ENCODE data around the gene AGPAT1.
A peak's percentile ranks its signal among the peaks of the same experiment; 100 is the strongest.
"Not testable (repeated sequence)": the region's sequence is repeated elsewhere in the genome, so short reads cannot be mapped to it uniquely, and the experiment has no call there.

Gene AGPAT1, protein sequence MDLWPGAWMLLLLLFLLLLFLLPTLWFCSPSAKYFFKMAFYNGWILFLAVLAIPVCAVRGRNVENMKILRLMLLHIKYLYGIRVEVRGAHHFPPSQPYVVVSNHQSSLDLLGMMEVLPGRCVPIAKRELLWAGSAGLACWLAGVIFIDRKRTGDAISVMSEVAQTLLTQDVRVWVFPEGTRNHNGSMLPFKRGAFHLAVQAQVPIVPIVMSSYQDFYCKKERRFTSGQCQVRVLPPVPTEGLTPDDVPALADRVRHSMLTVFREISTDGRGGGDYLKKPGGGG

DNA sequence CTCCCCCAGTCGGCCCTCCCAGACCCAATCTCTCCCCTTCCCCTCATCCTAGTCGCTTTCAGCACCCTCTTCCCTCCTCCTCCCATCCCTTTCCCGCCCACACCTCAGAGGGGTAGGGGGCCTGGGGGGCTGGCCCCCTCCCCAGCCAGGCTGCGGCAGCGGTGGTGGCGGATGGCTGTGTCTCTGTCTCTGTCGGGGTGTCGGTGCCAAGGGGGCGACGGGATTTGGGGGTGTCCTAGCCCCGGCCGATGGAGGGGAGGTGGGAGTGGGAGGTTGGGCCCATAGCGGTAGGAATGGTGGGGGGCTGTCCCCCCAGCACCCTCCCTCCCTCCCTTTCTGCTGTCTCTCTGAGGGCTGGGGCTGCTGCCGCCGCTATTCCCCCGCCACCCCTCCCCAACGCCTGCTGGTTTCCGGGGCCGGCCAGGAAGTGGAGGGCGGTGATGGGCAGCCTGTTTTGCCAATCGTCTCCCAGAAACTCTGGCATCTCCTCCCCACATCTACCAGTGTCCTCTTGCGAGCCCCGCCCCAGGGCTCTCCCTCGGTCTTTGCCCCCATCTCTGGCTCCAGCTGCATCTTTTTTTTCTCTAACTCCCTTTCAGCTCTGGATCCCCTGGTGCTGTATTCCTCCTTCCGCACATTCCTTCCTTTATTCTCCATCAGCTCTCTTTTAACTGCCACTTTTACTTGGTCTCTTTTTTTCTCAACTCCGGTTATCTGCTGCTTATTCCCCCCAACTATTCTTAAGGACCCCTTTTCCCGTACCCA is at the start of gene AGPAT1:
AGPAT1 (minus strand) TSS at position 374 of the 765 bp plus-strand sequence. CDS start 4,588 bp downstream, outside the sequence.
- DNase-seq (ENCODE audit: low read depth), result peak; percentile 97

- no peak for DNase-seq (ENCODE audit: low read depth)
These were observed 48.8 kb upstream of the AGPAT1 start for GRCh38 chr6:32224696-32225095.

DNA sequence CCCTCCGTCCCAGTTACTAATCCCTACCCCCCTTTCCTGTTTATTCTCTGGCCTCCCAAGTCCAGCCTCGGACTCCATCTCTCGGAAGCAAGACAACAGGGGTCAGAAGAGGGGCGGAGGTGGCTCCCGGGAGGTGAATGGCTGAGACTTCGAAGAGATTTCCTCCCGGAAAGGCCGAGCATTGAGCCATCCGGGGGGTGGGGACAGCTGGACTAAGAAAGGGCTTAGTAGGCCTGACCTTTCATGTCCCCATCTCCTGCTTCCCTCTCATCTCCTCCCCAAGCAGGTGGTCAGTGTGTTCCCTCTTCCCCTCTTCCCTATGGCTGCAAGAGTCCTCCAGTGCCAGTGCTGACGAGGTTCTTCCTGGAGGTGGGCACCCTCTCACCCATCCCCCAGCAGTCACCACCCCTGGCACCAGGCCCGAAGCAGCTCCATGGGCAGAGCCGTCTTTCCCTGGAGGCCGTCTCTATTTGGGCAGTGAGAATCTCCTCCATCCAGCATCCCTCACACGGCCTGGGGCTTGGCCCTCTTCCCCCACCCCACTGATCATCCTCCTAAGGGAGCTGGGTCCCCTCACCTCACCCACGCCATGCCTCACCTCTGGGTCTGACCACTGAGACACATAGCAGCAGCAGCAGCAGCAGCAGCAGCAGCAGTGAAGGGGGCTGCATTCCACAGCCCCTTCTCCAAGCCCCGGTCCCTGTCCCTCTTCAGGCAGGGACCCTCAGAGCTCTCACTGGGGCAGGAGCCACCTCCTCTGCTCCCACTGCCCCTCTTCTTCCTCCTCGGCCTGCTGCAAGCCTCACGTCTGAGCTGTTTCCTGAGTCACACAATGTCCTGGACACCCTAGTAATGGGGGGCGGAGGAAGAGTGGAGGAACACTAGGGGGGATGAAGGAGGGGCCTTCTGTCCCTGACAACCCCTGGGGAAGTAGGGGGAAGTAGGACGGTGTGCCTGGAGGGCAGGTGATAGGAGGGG is 47.7 kb upstream of the AGPAT1 start, which contains the start of gene NOTCH4:
NOTCH4 (minus strand) TSS at position 810 of the 978 bp plus-strand sequence; CDS start at position 671, 139 bp downstream.
- no peak for DNase-seq (ENCODE audit: low read depth)

DNA sequence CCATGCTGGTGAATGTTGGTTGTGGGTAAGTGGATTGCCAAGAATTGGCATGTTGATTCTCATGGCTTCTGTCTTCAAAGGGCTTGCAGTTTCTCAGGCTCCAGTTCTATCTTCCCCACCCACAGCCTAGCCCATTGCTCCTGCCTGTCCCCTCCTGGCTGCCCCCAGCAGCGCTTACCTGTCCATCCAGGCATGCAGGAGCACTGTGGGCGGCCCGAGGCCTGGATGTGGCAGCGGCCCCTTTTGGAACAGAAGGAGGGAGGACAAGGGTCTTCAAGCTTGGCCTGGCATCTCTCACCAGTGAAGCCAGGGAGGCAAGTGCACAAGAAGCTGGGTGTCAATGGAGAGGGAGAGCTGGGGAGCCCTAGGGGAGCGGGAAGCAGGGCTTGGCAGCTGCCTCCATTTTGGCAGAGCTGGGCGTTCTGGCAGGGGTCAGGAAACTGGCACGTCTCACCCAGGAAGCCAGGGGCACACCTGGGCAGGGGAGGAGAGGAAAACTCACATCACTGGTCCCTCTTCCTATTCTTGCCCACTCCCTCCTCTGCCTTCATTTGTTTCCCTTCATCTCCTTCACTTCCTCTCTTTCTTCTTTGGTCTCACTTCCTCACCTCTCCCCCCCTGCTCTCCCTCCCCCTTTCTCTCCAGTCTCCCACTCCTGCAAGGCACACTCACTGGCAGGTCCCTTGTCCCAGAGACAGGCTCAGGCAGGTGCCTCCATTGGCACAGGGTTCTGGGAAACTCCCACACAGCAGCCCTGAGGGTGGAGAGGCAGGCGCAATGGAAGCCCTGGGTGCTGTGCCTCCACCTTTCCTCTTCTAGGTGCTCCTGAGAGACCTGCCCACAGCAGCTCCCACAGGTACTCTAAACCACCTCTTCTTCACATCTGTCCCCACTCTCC is 46.7 kb upstream of the AGPAT1 start:
- no peak for DNase-seq (ENCODE audit: low read depth)

DNA sequence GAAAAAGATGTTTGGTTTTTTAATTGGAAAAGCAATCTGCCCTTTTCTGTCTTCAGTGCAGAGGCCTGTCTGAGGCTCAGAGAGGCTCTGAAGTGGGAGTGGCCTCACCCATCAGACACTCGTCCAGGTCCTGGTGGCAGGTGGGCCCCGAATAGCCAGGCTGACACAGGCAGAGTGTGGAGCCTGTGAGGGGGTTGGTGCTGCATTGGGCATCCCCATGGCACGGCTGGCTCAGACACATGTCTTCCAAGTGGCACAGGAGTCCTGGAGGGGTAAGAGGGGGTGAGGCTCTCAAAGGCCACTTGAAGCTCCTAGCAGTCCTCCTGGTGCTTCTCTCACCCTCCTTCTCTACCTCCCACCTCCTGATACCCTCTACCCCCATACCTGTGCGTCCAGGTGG is 44.1 kb upstream of the AGPAT1 start:
- DNase-seq (ENCODE audit: low read depth), result no peak

- DNase-seq (ENCODE audit: low read depth), result no peak
These were observed 42.3 kb upstream of the AGPAT1 start for GRCh38 chr6:32218167-32218566.

DNA sequence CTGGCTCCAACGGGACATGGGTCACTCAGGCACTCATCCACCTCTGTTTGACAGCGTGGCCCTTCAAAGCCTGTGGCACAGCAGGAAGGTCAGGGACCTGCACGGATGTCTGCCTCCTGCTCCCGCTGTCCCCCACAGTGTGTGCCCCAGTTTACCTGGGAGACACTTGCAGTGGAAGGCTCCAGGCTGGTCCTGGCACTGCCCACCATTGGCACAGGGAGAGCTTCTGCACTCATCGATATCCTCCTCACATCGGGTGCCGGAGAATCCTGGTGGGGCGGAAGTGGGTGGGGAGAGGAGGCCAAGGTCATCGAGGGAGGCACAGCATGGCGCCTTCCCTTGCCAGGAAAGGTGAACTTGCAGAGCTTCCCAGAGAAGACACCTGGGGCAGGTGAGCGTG is 41.1 kb upstream of the AGPAT1 start:
- no peak for DNase-seq (ENCODE audit: low read depth)

- DNase-seq (ENCODE audit: low read depth), result no peak
These were observed 40.4 kb upstream of the AGPAT1 start for GRCh38 chr6:32216285-32216684.

DNA sequence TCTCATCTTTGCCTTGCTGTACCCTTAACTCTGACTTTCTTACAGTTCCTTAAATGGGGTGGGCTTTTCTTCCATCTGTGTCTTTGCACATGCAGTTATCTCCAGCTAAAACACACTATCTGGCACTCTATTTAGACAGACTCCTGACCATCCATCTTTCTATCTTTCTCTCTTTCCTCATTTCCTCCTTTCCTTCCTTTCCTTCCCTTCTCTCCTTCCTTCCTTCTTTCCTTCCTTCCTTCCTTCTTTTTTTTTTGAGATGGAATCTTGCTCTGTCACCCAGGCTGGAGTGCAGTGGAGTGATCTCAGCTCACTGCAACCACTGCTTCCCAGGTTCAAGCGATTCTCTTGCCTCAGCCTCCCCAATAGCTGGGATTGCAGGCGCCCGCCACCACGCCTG is 39.7 kb upstream of the AGPAT1 start:
- no peak for DNase-seq (ENCODE audit: low read depth)

DNA sequence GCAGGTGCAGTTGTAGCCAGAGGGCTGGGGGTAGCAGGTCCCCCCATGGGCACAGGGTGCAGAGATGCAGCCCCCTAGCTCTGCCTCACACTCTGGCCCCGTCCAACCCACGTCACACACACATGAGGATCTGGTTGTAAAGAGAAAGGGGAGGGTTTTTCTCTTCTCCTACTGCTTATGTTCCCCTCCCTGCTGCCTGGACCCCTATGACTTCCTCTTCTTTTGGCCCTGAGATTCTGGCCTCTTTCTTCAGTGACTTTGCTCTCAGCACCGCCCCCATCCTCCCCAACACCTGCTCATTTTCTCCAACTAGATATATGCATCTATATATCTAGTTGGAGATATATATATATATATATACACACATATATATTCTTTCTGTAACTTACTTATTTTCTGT is 38.2 kb upstream of the AGPAT1 start:
- no peak for DNase-seq (ENCODE audit: low read depth)

- DNase-seq (ENCODE audit: low read depth), result no peak
These were observed 37.8 kb upstream of the AGPAT1 start for GRCh38 chr6:32213649-32214048.

DNA sequence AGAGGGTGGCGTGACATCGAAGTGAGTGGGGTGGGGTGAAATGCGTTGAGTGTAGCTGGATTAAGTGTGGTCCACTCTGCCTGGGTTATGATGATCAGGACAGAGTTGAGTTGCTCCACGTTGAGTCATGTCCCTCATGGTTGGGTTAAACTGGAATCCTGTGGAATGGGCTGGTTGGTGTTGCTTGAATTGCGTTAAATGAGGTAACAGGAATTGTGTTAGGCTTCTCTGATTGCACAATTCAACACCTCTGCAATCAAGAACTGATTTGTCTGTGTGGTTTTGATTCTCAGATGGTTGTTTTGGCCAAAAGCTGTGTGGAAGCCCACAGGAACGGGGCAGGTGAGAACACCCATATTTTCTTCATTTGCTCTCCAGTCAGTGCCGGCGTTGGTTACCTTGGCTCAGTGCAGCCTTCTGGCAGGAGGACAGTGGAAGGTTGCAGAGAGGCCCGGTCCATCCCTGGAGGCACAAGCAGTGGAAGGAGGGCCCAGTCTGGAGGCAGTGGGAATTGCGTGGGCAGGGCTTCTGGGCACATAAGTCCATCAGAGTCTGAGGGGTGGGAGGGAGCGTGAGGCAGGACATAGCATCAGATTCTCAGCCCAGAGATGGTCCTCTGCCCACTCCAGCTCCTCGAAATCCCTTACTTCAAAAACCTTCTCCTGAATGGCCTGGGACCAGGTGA is 36.3 kb upstream of the AGPAT1 start:
- DNase-seq (ENCODE audit: low read depth), result no peak

DNA sequence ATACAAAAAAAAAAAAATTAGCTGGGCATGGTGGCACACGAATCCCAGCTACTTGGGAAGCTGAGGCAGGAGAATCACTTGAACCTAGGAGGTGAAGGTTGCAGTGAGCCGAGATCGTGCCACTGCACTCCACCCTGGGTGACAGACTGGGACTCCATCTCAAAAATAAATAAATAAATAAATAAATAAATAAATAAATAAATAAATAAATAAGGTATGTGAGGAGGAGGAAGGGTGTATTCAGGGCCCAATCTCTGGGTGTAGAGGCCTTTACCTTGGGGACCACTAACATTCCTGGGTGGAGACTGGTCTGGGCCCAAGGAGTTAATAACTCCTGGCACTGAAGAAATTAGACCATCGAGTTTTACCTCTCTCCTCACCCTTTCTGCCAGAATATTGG is 35.5 kb upstream of the AGPAT1 start:
- not testable (repeated sequence) for DNase-seq (ENCODE audit: low read depth)

GRCh38 chr6:32210191-32210601 is 34.3 kb upstream of the AGPAT1 start:
- no peak for DNase-seq (ENCODE audit: low read depth)

GRCh38 chr6:32208996-32209395 is 33.1 kb upstream of the AGPAT1 start:
- no peak for DNase-seq (ENCODE audit: low read depth)

- no peak for DNase-seq (ENCODE audit: low read depth)
These were observed 28.4 kb upstream of the AGPAT1 start for GRCh38 chr6:32204268-32204715.

DNA sequence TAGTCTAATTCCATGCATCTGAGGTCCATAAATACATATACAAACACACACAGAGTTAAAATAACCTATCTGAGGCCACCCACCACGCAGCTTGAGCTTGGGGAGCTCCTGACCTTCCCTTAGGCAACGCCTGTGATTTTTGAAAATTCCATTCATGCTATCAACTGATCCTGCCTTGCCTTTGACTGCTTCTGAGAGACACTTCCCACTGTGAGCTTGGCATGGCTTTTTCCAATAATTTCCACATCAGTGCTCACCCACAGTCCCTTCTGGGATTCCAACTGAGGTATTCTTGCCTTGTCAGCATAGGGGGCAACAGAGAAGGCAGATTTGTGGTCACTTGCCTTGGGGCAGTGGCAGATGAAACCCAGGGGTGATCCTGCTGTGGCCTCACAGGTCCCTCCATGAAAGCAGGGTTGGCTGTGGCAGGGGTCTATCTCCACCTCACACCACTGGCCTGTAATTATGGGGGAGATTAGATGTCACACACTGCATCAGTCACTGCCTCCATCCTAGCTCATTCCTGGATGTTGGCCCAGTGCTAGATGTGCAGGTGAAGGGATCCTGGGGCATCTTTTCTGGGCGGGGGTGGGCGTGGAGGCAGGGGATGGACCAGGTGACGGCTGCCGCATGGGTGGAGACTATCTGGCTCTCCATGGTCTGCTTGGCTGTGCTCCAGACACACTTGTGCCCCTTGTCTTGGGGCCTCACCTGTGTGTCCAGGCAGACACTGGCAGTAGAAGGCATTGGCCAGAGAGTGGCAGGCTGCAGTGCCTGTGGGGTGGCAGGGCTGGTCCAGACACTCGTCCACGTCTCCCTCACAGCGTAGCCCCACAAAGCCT is 27.8 kb upstream of the AGPAT1 start:
- DNase-seq (ENCODE audit: low read depth), result no peak

DNA sequence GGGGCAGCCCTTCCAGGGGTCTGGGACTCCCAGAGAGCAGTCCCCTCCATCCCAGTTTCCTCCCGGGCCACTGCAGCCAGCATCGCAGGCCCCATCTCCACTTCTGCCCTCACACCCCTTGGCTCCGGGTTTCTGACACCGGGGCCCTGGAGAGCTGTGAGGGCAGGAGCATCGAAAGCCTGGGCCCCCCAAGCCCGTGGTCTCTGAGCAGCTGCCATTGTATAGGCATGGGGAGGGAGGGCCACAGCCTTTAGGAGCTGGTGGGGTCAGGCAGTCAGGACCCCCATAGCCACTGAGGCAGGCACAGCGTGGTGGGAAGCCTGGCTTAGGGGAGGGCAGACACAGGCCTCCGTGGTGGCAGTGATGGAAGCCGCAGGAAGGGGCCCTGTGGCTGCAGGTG is 26.3 kb upstream of the AGPAT1 start:
- no peak for DNase-seq (ENCODE audit: low read depth)

DNA sequence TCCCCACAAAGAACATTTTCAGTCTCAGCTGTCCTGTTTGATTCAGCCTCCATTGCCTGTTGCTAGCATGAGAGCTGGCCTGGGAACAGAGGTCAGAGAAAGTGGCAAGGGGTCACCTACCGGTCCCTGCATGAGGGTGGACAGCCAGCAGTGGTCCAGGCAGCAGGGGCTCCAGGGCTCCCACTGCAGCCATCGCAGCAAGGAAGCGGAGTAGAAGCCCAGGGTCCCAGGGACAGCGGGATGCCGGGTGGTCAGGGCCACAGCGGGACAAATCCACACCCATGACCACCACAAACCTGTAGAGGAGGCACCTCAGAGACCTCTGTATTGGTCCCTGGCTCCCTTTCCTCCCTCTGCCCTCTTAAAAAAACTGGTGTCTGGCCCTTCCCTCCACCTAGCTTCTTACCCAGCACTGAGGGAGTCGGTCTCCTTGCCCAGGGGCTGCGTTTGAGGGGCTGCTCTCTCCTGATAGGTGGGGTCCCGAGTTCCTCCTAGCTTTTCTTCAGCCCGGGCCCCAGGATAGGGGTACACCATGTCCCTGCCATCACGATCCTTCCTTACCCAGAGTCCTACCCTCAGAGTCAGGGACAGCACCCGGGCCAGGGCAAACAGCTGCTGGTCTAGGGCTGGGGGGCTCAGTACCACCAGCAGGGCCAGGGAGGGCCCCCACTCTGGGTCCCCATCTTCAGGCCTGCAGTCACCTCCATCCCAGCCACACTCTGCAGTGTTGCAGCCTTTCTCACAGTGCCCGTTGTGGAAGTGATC is 25.0 kb upstream of the AGPAT1 start:
- DNase-seq (ENCODE audit: low read depth), result no peak

All from iris pigment epithelial cell (primary cell).